Glutamatergic neuron (in vitro differentiated cells): ENCODE measurements around the gene NACAD. TPM values are rescaled to one million over a fixed set of nuclear protein-coding genes. Genes with fewer than 3 reads are reported as not detected.
A peak's percentile ranks its signal among the peaks of the same experiment; 100 is the strongest.

Experiments used
- DNase-seq: peaks from one replicate; pipeline ENCODE4 v3.0.0; 2022
- H3K27ac Mint-ChIP-seq: one replicate; pipeline ENCODE4 v1.8.0; 2020; ENCODE audit warnings: mild to moderate bottlenecking, mixed read lengths, inconsistent platforms; ENCODE audit not compliant: unreplicated experiment
- H3K27me3 Mint-ChIP-seq: one replicate; pipeline ENCODE4 v1.8.0; 2020; ENCODE audit warnings: mild to moderate bottlenecking, moderate library complexity, mixed read lengths, inconsistent platforms; ENCODE audit not compliant: unreplicated experiment
- H3K36me3 Mint-ChIP-seq: one replicate; pipeline ENCODE4 v1.8.0; 2020; ENCODE audit warnings: mild to moderate bottlenecking, mixed read lengths, inconsistent platforms; ENCODE audit not compliant: unreplicated experiment
- H3K4me1 Mint-ChIP-seq: one replicate; pipeline ENCODE4 v1.8.0; 2020; ENCODE audit warnings: mild to moderate bottlenecking, low read depth, mixed read lengths, inconsistent platforms; ENCODE audit not compliant: unreplicated experiment
- H3K4me3 Mint-ChIP-seq: one replicate; pipeline ENCODE4 v1.8.0; 2020; ENCODE audit warnings: mild to moderate bottlenecking, mixed read lengths, inconsistent platforms; ENCODE audit not compliant: unreplicated experiment
- H3K9me3 Mint-ChIP-seq: one replicate; pipeline ENCODE4 v1.8.0; 2020; ENCODE audit warnings: mild to moderate bottlenecking, moderate library complexity, mixed read lengths, inconsistent platforms; ENCODE audit not compliant: unreplicated experiment
- long read RNA-seq: library from polyadenylated mRNA; unstranded; transcript quantifications from one replicate; pipeline ENCODE4 v2.0.0, GENCODE V29; 2020; ENCODE audit not compliant: unreplicated experiment
- total RNA-seq: library from RNA; stranded (reverse); fragmentation: NEBNext Ultra II Directional; extraction: Animal tissue kit (Norgen Biotek cat#: 25700); gene quantifications from one replicate; pipeline ENCODE4 v1.2.1, GENCODE V29; 2021; ENCODE audit not compliant: unreplicated experiment
- TF ChIP-seq, protein P1 (sequence below): fragments of 200-600 bp; sonication (generic); IDR thresholded peaks from one replicate; pipeline ENCODE4 v1.5.0; 2021; ENCODE audit not compliant: partially characterized antibody, unreplicated experiment

NACAD gene, protein sequence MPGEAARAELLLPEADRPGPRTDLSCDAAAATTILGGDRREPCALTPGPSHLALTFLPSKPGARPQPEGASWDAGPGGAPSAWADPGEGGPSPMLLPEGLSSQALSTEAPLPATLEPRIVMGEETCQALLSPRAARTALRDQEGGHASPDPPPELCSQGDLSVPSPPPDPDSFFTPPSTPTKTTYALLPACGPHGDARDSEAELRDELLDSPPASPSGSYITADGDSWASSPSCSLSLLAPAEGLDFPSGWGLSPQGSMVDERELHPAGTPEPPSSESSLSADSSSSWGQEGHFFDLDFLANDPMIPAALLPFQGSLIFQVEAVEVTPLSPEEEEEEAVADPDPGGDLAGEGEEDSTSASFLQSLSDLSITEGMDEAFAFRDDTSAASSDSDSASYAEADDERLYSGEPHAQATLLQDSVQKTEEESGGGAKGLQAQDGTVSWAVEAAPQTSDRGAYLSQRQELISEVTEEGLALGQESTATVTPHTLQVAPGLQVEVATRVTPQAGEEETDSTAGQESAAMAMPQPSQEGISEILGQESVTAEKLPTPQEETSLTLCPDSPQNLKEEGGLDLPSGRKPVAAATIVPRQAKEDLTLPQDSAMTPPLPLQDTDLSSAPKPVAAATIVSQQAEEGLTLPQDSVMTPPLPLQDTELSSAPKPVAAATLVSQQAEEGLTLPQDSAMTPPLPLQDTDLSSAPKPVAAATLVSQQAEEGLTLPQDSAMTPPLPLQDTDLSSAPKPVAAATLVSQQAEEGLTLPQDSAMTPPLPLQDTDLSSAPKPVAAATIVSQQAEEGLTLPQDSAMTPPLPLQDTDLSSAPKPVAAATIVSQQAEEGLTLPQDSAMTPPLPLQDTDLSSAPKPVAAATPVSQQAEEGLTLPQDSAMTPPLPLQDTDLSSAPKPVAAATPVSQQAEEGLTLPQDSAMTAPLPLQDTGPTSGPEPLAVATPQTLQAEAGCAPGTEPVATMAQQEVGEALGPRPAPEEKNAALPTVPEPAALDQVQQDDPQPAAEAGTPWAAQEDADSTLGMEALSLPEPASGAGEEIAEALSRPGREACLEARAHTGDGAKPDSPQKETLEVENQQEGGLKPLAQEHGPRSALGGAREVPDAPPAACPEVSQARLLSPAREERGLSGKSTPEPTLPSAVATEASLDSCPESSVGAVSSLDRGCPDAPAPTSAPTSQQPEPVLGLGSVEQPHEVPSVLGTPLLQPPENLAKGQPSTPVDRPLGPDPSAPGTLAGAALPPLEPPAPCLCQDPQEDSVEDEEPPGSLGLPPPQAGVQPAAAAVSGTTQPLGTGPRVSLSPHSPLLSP (N-terminal part only)
- 125 TPM for total RNA-seq
- long read RNA-seq, partial matches to known transcripts = 4 of 5 reads
- long read RNA-seq, other reads (novel, unspliced or antisense) = 1 of 5 reads

DNA sequence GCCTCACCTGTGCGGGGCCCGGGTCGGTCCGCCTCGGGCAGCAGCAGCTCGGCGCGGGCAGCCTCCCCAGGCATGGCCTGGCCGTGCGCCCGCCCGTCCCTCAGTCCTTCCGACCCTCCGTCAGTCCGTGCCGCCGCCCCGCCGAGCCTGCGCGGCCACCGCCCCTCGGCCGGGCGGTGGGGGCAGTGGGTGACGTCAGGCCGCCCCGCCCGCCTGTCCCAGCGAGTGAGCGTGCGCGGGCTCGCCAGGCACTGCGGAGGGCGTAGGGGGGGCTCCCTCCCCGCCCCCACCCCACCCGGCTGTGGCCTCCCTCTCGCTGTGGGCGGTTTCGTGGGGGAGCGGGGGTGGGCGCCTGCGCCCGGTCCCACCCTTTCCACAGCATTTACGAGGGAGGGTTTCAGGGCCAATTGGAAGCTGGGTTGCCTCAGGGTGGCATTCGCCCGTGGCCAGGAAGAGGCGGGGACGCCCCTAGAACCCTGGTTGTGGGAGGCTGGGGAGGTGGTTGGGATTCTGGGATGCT lies at the start of gene NACAD:
NACAD (minus strand) TSS at position 149 of the 520 bp plus-strand sequence; CDS start at position 74, 75 bp downstream.
- Mint-ChIP-seq H3K4me3 (peak within 1 kb of the TSS; percentile 88), H3K9me3 (peaks cover 9% of the 10 kb centered on the region), H3K27ac (peak within 1 kb of the TSS; percentile 64), H3K36me3 (peaks cover 4% of the 10 kb centered on the region), H3K4me1 (peaks cover 9% of the 10 kb centered on the region), H3K27me3 (peaks cover 7% of the 10 kb centered on the region)
- DNase-seq = peak; percentile 74
- TF ChIP-seq, protein P1, sequence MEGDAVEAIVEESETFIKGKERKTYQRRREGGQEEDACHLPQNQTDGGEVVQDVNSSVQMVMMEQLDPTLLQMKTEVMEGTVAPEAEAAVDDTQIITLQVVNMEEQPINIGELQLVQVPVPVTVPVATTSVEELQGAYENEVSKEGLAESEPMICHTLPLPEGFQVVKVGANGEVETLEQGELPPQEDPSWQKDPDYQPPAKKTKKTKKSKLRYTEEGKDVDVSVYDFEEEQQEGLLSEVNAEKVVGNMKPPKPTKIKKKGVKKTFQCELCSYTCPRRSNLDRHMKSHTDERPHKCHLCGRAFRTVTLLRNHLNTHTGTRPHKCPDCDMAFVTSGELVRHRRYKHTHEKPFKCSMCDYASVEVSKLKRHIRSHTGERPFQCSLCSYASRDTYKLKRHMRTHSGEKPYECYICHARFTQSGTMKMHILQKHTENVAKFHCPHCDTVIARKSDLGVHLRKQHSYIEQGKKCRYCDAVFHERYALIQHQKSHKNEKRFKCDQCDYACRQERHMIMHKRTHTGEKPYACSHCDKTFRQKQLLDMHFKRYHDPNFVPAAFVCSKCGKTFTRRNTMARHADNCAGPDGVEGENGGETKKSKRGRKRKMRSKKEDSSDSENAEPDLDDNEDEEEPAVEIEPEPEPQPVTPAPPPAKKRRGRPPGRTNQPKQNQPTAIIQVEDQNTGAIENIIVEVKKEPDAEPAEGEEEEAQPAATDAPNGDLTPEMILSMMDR = no peak

DNA sequence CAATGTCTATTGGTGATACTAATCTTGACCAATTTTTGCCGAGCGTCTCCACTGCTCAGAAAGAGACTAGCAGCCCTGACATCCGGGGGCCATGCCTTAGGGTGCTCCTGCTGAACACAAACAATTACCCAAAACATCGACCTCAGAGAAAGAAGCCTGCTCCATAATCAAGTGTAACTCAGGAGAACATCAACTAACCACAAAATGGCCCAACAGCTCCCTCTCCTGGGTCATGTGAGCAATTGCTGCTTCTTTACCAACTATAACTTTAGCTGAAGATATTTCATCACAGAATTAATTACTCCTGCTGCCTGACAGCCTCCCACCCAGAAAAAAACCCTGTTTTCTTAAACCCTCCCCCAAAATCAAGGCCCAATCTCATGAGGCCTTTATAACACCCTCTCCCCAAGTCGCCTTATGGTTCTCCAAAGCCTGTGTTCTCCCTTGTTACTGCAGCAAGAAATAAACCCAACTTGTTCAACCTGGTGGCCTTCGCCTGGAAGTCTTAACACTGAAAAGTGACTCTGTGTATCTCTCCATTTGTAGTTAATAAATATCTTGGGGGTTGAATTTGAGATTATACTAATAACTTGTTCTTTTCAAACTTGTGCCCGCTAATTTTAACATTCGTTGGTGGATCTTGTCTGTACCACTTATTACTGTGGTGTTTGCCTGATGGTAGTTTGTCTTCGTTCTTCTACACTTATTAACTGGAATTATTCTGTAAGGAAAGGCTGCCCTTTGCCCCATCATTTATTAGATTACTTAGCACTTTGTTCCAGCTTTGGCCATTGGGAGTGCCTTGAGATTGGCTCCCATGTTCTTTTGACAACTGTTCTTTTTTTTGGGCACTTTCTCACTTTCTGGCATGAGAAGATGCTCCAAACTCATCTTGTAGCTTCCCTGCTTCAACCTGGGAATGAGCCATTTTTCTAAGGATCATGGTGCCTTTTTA lies 47.6 kb upstream of the NACAD start:
- TF ChIP-seq, protein P1 = peak; percentile 86
- Mint-ChIP-seq H3K4me1 (peaks cover 8% of the 10 kb centered on the region), H3K27ac (no peak overlapping the region), H3K9me3 (peaks cover 1% of the 10 kb centered on the region), H3K27me3 (peaks cover 4% of the 10 kb centered on the region), H3K4me3 (no peak overlapping the region), H3K36me3 (no peaks in the 10 kb centered on the region)
- DNase-seq = peak; percentile 65

DNA sequence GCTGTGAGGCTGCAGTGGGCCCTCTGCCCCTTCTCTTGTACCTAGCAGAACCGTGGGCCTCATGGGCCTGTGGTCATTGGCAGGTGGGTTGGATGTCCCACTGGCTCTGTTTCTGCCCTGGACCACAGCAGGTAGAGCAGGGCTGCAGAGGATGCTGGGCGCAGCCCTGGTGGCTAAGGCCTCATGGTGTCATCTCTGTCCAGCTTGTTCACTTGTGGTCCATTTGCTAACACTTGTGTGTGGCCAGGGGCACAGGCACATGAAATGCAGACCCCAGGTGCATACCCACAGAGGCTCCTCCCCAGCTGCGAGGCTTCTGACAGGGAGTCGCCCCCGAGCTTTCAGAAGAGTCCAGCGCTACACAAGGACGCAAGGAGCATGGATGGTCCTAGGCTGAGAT lies 45.1 kb upstream of the NACAD start:
- Mint-ChIP-seq H3K27ac (no peak overlapping the region), H3K36me3 (no peaks in the 10 kb centered on the region), H3K27me3 (peaks cover 10% of the 10 kb centered on the region), H3K9me3 (peaks cover 3% of the 10 kb centered on the region), H3K4me1 (peaks cover 25% of the 10 kb centered on the region), H3K4me3 (no peak overlapping the region)
- no peak for DNase-seq
- TF ChIP-seq, protein P1 = no peak

DNA sequence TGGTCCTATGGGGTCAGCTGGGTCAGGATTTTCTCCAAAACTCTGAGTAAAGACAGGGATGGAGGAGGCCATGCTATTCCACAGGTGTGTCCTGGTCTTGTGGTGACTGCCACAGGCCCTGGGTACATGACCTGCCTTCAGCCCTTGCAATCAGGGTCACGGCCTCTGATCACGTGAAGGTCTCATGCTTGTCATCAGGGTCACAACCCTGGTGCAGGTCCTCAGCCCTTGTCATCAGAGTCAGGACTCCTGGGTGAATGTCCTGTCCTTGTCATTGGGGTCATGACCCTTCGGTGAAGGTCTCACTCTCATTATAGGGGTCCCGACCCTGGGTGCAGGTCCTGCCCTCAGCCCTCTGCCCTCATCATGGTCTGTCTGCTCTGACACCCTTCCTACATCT lies 44.6 kb upstream of the NACAD start:
- DNase-seq = no peak
- Mint-ChIP-seq H3K9me3 (peaks cover 6% of the 10 kb centered on the region), H3K36me3 (no peaks in the 10 kb centered on the region), H3K27me3 (peaks cover 10% of the 10 kb centered on the region), H3K27ac (no peak overlapping the region), H3K4me3 (no peak overlapping the region), H3K4me1 (peaks cover 27% of the 10 kb centered on the region)
- TF ChIP-seq, protein P1 = no peak
